ENCODE measurements around the gene HES2. TPM values are rescaled to one million over a fixed set of nuclear protein-coding genes. Genes with fewer than 3 reads are reported as not detected.

HES2 gene, protein sequence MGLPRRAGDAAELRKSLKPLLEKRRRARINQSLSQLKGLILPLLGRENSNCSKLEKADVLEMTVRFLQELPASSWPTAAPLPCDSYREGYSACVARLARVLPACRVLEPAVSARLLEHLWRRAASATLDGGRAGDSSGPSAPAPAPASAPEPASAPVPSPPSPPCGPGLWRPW
- under 1 TPM in 1 of 4 donors, not detected in 3; 0.17 TPM for total RNA-seq
- polyA plus RNA-seq: not detected
- long read RNA-seq, donor 1: 0 reads
- long read RNA-seq, donor 2: 0 reads
- long read RNA-seq, donor 3, partial matches to known transcripts: 2 of 2 reads
- long read RNA-seq, donor 3, other reads (novel, unspliced or antisense): 0 of 2 reads
- long read RNA-seq, donor 4: 0 reads

DNA sequence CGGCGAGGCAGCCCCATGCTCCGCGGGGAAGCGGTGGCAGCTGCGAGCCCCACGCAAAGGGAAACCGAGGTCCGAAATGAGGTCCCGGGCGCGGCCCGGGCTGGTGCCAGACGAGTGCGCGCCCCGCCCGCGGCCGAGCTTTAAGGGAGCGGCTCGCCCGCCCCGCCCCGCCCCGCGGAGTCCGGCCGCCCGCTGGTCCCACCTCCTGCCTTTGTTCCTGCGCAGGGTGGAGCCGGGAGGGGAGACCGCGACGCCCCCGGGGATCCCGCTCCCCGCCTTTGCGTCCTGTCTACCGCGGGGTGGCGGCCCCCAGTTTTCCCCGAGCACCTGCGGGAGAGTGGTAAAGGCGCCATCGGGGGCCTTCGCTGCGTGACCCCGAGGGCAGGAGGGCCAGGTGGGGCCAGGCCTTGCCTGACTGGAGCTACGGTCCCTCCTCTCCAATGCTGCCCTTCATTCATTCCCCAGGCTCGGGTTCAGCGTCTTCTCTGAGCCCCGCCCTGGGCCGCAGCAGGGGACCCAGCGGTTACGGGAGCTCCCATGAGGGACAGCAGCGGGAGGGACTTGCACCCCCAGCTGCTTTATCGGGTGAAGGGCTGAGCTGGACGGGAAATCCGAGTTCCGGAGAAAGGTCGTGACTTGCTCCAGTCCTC lies at the start of gene HES2:
Gene HES2, minus strand, starts transcription at position 116 of the 650 bp plus-strand sequence. Its CDS starts 99 bp downstream, at position 17.
- Histone ChIP-seq H3K4me3 (ENCODE audit: low read length) (peak within 1 kb of the TSS; percentile 46), H3K4me1 (ENCODE audit: control insufficient read depth, insufficient read depth, low read length) (no peaks in the 10 kb centered on the region), H3K27me3 (ENCODE audit: control insufficient read depth, insufficient read depth) (no peaks in the 10 kb centered on the region), H3K27ac (ENCODE audit: low read length) (no peak within 1 kb of the TSS), H3K9me3 (ENCODE audit: control insufficient read depth, low read length) (no peaks in the 10 kb centered on the region)
- peak; percentile 56 to 76 for ATAC-seq
- intact Hi-C loops (cut with DNase I): no loop called here
- WGBS: under 1% methylated on average over 62 of the region's 62 CpGs
- DNase-seq: peak; percentile 44 to 71 (median 52)

DNA sequence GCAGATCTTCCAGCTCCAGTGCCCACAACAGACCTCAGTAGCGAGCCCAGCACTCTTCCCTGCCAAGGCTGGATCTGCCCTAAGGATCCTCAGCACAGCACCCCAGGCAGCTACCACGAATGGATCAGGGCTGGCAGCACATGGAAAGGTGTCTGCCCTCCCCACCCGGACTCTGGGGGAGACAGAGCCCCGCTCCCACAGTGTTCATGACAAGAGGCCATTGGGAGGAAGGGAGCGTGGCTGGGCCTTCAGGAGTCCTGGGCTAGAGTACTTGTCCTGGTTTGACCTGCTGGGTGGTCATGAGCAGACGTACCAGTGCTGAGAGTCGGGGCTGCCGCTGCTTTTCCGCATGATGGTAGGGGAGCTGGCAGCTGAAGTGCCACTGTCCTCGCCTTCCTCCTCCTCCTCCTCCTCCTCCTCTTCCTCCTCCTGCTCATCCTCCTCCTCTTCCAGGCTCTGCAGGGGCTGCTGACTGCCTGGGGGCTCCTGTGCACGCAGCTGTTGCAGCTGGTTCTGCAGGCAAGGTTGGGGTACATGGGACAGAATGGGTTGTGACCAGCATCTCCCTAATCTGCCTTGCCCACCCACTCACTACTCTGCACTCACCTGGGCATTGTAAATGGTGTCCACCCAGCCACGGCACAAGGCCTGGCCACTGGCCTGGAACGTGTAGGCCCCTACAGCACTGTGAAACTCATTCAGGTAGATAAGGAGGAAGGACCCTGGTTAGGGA lies 49.2 kb upstream of the HES2 start:
- H3K27me3 ChIP-seq (ENCODE audit: control insufficient read depth, insufficient read depth): no peaks in the 10 kb centered on the region

DNA sequence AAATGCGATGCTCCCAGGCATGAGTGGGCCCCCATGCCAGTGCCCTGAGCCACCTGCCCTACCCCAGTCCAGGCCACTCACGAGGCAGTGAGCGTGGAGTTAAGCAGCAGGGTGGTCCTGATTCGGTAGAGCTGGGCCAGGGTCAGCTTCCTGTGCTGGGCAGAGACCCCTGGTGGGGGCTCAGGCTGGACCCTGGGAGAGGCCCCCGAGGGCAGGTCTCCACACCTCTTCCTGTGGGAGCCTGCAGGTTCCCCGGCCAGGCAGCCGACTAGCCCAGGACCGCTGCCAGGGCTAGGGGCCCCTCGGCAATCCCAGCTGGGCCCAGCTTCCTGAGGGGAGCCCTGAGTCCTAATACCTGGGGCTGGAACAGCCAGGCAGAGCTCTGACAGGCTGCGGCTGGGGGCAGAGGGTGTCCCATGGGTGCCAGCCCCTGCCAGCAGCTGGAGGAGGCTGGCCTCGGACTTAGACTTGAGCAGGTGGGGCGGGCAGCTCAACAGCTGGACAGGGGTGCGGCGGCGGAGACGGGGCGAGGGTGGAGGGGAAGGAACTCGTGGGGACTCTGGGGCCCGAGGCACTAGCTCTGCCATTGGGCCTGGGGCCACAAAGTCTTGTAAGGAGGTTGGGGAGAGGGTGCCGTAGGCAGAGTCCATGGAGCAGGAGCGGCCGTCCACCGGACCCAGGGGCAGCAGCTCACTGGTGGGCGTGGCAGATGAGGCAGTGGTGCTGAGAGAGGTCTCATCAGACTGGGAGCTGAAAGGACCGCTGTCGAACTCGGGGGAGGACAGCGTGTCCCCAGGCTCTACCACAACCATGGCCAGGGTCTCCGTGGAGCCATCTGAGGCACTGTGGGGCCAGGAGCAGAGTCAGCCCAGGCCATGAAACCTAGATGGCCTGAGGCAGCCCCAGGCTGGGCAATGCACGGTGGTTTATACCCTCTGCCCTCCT lies 48.3 kb upstream of the HES2 start:
- DNase-seq (no peak), ATAC-seq (no peak)
- Histone ChIP-seq H3K9me3 (ENCODE audit: control insufficient read depth, low read length) (no peaks in the 10 kb centered on the region), H3K4me3 (ENCODE audit: low read length) (no peak overlapping the region), H3K4me1 (ENCODE audit: control insufficient read depth, insufficient read depth, low read length) (no peaks in the 10 kb centered on the region), H3K27ac (ENCODE audit: low read length) (no peak overlapping the region), H3K27me3 (ENCODE audit: control insufficient read depth, insufficient read depth) (no peaks in the 10 kb centered on the region)
- intact Hi-C loops (cut with DNase I): no loop called here
- 91% methylated on average over 30 of the region's 30 CpGs for WGBS

More for the DNA sequence above, 49.2 kb upstream of the HES2 start:
- ATAC-seq (no peak), DNase-seq (no peak)
- H3K27ac ChIP-seq (ENCODE audit: low read length): no peak overlapping the region
- H3K4me3 ChIP-seq (ENCODE audit: low read length): no peak overlapping the region
- no peaks in the 10 kb centered on the region for H3K4me1 ChIP-seq (ENCODE audit: control insufficient read depth, insufficient read depth, low read length)
- intact Hi-C loops (cut with DNase I): no loop called here
- WGBS: 92% methylated on average over 13 of the region's 13 CpGs
- H3K9me3 ChIP-seq (ENCODE audit: control insufficient read depth, low read length): no peaks in the 10 kb centered on the region

DNA sequence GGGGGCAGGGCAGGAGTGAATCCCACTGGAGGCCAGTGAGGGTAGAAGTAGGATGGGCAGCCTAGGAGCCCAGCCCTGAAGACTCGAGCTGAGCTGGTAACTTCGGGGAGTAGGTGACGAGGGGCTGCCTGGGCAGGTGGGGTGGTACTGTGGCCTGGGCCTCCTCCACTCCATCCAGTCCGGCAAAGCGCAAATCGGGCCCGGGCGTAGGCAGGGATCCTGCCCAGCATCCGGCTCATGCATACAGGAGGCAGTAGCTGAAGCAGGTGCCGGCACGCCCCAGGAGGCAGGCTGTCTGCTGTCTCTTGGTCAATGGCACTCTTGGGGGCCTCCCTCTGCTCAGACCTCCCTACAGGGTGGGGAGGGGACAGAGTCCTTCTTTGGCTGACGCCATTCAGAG lies 47.5 kb upstream of the HES2 start:
- 94% methylated on average over 12 of the region's 12 CpGs for WGBS
- ATAC-seq: no peak
- Histone ChIP-seq H3K4me1 (ENCODE audit: control insufficient read depth, insufficient read depth, low read length) (no peaks in the 10 kb centered on the region), H3K9me3 (ENCODE audit: control insufficient read depth, low read length) (no peaks in the 10 kb centered on the region), H3K4me3 (ENCODE audit: low read length) (no peak overlapping the region), H3K27ac (ENCODE audit: low read length) (no peak overlapping the region), H3K27me3 (ENCODE audit: control insufficient read depth, insufficient read depth) (no peaks in the 10 kb centered on the region)
- intact Hi-C loops (cut with DNase I): no loop called here
- DNase-seq: no peak

DNA sequence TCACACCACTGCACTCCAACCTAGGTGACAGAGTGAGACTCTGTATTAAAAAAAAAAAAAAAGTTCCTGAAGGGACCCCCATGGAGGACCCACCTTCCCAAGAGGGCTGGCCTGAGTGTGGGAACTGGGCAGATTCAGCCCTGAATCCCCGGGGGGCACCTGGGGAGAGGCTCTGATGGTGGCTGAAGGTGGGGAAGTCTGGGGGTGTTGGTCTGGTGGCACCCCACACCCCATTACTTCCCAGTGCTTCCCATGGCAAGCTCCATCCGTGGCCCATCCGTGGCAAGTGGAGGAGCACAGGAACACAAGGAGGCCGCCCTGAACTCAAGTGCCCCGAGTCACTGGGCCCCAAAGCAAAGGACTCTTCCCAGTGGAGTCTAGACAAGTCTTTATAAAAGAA lies 47.0 kb upstream of the HES2 start:
- Histone ChIP-seq H3K9me3 (ENCODE audit: control insufficient read depth, low read length) (no peaks in the 10 kb centered on the region), H3K4me1 (ENCODE audit: control insufficient read depth, insufficient read depth, low read length) (no peaks in the 10 kb centered on the region), H3K27me3 (ENCODE audit: control insufficient read depth, insufficient read depth) (no peaks in the 10 kb centered on the region), H3K27ac (ENCODE audit: low read length) (no peak overlapping the region), H3K4me3 (ENCODE audit: low read length) (no peak overlapping the region)
- DNase-seq (no peak), ATAC-seq (no peak)
- intact Hi-C loops (cut with DNase I): no loop called here
- 93% methylated on average over 5 of the region's 5 CpGs for WGBS

DNA sequence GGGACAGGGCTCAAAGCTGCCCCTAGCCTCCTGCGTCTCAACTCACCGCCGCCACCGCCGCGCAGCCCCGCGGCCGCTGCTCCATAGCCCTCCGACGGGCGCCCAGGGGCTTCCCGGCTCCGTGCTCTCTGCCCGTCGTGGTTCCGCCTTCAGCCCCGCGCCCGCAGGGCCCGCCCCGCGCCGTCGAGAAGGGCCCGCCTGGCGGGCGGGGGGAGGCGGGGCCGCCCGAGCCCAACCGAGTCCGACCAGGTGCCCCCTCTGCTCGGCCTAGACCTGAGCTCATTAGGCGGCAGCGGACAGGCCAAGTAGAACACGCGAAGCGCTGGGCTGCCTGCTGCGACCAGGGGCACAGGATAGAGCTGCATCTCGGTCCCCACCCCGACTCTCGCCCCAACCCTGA lies 46.3 kb upstream of the HES2 start, which contains the start of gene TNFRSF25:
Gene TNFRSF25, minus strand, starts transcription at position 151 of the 400 bp plus-strand sequence. Its CDS starts 66 bp downstream, at position 85.
- no peak within 1 kb of the TSS for H3K27ac ChIP-seq (ENCODE audit: low read length)
- intact Hi-C loops (cut with DNase I): no loop called here
- no peaks in the 10 kb centered on the region for H3K4me1 ChIP-seq (ENCODE audit: control insufficient read depth, insufficient read depth, low read length)
- no peaks in the 10 kb centered on the region for H3K27me3 ChIP-seq (ENCODE audit: control insufficient read depth, insufficient read depth)
- 34% methylated on average over 43 of the region's 43 CpGs for WGBS
- H3K9me3 ChIP-seq (ENCODE audit: control insufficient read depth, low read length): no peaks in the 10 kb centered on the region
- H3K4me3 ChIP-seq (ENCODE audit: low read length): no peak within 1 kb of the TSS
- ATAC-seq: no peak
- DNase-seq: no peak

DNA sequence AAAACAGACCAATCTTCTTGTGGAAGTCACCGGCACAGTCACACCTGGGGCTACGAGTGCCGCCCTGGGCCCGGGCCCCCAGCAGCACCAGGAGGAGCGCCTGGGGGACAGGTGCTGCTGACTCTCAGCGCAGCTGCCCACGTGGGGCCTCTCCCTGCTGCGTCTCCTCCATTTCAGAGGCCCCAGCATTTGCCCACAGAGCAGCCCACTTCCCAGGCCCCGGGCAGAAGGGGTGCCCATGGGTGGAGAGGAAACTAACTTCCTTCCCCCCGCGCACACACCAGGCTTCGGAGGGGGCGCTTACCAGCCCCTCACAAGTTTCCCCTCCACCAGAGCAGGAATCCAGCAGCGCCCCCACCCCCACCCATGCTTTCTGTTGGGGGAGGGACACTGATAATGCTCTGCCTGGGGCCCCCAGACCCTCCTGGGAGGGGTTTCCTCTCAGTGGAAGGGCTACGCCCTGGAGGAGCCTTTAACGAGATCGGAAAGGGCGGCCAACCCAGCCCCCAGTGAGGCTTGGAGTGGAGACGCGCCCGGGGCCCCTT lies 45.8 kb upstream of the HES2 start:
- no peaks in the 10 kb centered on the region for H3K27me3 ChIP-seq (ENCODE audit: control insufficient read depth, insufficient read depth)
- intact Hi-C loops (cut with DNase I): no loop called here
- ATAC-seq: no peak
- no peak overlapping the region for H3K4me3 ChIP-seq (ENCODE audit: low read length)
- no peak overlapping the region for H3K27ac ChIP-seq (ENCODE audit: low read length)
- no peaks in the 10 kb centered on the region for H3K9me3 ChIP-seq (ENCODE audit: control insufficient read depth, low read length)
- no peaks in the 10 kb centered on the region for H3K4me1 ChIP-seq (ENCODE audit: control insufficient read depth, insufficient read depth, low read length)
- WGBS: 54% methylated on average over 21 of the region's 21 CpGs
- DNase-seq: no peak

DNA sequence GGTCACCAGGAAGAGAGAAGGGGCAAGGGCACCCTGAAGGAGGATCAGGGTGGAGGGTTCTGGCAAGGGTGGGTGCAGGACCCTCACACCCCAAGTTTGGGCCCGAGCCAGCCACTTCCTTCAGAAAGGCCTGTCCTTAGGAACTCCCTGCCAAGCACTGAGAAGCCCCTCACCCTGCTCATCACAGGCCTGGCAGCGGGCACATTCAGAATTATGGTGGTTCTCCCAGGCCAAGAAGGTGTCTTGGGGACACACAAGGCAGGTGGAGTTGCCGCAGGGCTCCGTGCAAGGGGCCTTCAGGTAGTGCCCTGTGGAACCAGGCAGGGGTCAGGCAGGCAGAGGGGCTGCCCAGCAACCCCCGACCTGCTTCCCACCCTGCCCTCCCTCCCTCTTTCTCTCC lies 45.2 kb upstream of the HES2 start:
- H3K9me3 ChIP-seq (ENCODE audit: control insufficient read depth, low read length): no peaks in the 10 kb centered on the region
- 87% methylated on average over 5 of the region's 5 CpGs for WGBS
- no peak for ATAC-seq
- H3K4me3 ChIP-seq (ENCODE audit: low read length): no peak overlapping the region
- intact Hi-C loops (cut with DNase I): no loop called here
- DNase-seq: no peak
- H3K4me1 ChIP-seq (ENCODE audit: control insufficient read depth, insufficient read depth, low read length): no peaks in the 10 kb centered on the region
- no peak overlapping the region for H3K27ac ChIP-seq (ENCODE audit: low read length)
- no peaks in the 10 kb centered on the region for H3K27me3 ChIP-seq (ENCODE audit: control insufficient read depth, insufficient read depth)

DNA sequence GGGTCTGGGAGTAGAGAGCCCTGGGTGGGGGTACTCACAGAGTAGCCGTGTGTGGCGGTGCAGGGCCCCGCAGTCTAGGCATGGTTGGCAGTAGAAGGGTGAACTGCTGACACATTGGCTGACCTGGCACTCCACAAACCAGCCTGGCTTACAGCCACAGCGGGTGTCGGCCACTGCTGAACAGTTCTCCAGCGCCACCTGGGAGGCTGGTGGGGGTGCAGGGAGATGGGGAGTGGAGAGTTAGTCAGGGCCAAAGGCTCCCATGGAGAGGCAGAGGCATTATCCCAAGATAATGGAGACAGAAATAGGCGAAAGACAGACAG lies 44.8 kb upstream of the HES2 start:
- intact Hi-C loops (cut with DNase I): no loop called here
- 72% methylated on average over 7 of the region's 7 CpGs for WGBS
- H3K4me1 ChIP-seq (ENCODE audit: control insufficient read depth, insufficient read depth, low read length): no peaks in the 10 kb centered on the region
- no peaks in the 10 kb centered on the region for H3K27me3 ChIP-seq (ENCODE audit: control insufficient read depth, insufficient read depth)
- DNase-seq (peak; percentile 67 to 89 (median 84)), ATAC-seq (peak; percentile 45 to 49)
- H3K27ac ChIP-seq (ENCODE audit: low read length): no peak overlapping the region
- no peak overlapping the region for H3K4me3 ChIP-seq (ENCODE audit: low read length)
- no peaks in the 10 kb centered on the region for H3K9me3 ChIP-seq (ENCODE audit: control insufficient read depth, low read length)

DNA sequence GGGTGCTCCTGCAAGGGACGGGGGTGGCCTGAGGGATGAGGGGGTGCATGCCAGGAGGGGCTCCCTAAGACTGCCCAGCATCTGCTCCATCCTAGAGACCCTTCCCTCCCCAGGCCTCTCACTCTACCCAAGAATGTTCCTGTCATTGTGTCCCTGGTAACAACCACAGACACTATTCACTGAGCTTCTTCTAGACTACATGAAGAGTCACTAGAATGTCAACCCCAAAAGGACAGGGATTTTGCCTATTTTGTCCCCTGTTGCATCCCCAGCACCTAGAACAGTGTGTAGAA lies 43.3 kb upstream of the HES2 start:
- Histone ChIP-seq H3K9me3 (ENCODE audit: control insufficient read depth, low read length) (no peaks in the 10 kb centered on the region), H3K27me3 (ENCODE audit: control insufficient read depth, insufficient read depth) (no peaks in the 10 kb centered on the region), H3K4me3 (ENCODE audit: low read length) (no peak overlapping the region), H3K27ac (ENCODE audit: low read length) (no peak overlapping the region), H3K4me1 (ENCODE audit: control insufficient read depth, insufficient read depth, low read length) (no peaks in the 10 kb centered on the region)
- intact Hi-C loops (cut with DNase I): no loop called here
- WGBS: 77% methylated on average over 1 of the region's 1 CpG
- ATAC-seq (no peak), DNase-seq (no peak)

Measured in right cardiac atrium (tissue), 5 donors.